Epidermal melanocyte (primary cell): ENCODE data around the gene CDH4.
"Not testable (repeated sequence)": the region's sequence is repeated elsewhere in the genome, so short reads cannot be mapped to it uniquely, and the experiment has no call there.

Source experiments
- DNase-seq: peaks from one replicate; pipeline ENCODE4 v3.0.0; 2011; ENCODE audit warnings: low spot score; ENCODE audit not compliant: insufficient read length

The CDH4 gene

DNA sequence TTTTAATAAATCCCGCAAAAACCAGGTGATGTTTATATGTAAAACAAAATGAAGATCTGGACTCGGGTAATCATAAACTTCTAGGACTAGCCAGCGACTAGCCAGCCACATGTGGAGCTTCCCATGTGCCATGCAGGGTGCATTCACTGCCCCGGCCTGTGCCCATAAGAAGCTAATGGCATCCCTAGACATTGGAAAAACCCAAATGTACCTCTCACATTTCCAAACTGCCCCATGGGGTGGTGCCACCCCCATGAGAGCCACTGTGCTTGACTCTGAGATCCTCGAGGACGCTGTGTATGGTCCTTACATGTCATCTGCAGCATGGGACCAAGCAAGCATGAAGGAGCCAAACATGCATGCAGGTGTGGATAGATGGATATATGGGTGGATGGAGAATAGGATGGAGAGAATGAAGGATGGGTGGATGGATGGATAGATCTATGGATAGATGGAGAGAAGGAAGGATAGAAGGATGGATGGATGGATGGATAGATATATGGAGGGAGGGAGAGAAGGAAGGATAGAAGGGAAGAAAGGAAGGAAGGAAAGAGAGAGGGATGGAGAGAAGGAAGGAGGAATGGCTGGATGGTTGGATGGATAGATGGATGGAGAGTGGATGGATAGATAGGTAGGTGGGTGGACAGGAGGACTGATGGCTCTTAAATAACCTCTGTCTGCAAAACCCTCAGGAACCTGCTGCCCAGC, 203.6 kb downstream of the CDH4 start:
- DNase-seq, result no peak

DNA sequence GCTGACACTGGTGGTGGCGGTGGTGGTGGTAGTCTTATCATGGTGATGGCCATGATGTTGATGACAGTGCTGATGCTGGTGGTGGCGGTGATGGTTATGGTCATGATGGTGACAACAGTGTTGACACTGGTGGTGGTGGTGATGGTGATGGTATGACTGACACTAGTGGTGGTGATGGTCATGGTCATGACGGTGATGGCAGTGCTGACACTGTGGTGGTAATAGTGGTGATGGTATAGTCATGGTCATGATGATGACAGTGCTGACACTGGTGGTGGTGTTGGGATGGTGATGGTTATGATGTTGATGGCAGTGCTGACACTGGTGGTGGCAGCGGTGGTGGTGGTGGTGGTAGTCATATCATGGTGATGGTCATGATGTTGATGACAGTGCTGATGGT, 205.7 kb downstream of the CDH4 start:
- no peak for DNase-seq

DNA sequence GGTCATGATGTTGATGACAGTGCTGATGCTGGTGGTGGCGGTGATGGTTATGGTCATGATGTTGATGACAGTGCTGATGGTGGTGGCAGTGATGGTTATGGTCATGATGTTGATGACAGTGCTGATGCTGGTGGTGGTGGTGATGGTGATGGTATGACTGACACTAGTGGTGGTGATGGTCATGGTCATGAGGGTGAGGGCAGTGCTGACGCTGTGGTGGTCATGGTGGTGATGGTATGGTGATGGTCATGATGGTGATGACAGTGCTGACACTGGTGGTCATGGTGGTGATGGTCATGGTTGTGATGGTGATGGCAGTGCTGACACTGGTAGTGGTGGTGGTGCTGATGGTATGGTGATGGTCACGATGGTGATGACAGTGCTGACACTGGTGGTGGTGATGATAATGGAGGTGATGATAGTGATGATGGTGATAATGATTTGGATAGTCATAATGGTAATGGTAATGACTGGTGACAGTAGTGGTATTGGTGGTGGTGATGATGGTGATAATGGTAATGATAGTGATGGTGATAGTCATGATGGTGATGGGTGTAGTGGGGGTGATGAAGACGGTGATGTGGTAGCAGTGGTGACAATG, 206.2 kb downstream of the CDH4 start:
- DNase-seq, result no peak

DNA sequence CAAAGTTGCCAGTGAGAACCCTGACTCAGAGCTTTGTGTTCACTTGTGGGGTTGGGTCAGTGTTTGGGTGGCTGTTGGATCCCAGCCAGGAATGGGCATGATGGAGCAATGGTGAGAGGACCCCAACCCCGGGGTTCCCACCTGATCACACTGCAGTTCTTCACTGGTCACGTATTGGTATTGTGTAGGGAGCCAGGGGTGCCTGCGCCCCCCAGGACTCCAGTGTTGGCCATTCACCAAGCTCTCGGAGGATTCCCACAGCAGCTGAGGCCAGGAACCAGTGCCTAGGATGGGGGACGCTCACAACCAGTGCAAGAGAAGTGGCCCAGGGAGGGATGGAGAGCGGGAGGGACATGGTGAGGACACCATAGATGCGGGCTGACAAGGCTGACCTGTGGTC, 207.2 kb downstream of the CDH4 start:
- DNase-seq, result no peak

DNA sequence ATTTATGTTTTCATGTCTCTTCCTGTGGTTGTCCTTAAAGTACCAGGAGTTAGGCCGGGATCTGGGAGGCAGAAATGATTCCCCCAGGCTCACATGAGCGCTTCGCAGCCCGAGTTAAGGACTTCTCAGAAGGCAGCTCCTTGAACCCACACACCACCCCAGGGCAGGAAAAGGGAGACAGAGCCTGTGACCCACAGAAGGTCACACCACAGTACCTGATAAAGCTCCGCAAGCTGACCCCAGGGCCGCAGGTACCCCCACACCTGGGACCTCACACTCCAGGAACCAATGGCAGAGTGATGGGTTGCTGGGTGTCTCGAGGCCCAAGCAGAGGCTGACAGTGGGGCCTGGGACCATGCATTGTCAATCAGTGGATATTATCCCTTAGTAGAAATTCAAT, 207.6 kb downstream of the CDH4 start:
- no peak for DNase-seq

DNA sequence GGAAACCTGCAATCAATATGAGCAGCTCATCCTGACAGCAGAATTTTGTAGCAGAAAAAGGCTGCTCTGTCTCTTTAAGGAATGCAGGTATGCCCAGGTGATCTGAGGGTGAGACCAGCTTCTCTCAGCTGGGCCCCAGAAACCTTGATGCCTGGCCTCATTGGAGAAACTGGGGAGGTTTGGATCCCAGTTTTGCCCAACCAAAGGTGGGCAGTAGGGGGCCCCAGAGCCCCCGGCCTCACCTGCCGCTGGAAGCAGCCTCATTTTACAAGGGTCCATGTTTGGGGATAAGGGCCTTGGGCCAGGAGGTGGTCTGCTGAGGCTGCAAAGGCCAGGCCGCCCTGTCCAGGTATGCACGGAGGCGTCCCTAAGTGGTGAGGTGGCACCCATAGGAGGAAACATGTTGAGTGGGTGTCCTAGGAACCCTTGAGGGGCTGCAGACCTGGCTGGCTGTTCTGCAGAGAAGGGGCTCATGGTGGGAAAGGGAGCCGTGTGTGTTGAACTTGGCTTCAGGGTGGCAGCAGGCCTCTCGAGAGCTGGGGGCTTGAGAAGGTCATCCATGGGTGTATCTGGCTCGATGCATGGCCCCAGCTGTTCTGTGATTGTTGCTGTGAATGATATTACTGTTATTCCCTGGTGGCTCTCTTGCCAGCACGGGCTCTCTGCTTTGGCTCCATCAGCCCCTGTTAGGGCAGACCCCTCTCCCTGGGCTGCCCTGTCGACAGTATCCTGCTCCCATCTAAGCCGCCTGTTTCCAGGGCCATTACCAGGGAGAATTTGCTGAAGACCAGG, 208.4 kb downstream of the CDH4 start:
- DNase-seq, result no peak

DNA sequence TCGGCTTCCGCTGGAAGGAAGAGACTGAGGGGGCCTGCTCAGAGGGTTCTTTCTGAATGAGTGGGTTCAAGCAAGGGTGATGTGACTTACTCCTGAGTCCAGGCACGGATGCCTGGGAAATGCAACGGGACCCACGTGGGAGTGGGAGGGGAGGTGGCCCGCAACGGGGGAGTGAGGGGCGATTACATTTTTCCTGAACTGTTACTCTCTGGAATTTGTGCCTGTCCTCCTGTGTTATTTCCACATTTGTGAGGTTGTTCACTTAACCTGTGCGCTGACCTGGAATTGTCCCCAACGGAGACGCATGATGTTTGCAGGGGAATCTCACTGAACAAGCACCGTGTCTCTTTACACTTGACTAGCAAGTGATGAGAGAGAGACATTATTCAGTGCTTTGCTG, 209.4 kb downstream of the CDH4 start:
- DNase-seq, result no peak

DNA sequence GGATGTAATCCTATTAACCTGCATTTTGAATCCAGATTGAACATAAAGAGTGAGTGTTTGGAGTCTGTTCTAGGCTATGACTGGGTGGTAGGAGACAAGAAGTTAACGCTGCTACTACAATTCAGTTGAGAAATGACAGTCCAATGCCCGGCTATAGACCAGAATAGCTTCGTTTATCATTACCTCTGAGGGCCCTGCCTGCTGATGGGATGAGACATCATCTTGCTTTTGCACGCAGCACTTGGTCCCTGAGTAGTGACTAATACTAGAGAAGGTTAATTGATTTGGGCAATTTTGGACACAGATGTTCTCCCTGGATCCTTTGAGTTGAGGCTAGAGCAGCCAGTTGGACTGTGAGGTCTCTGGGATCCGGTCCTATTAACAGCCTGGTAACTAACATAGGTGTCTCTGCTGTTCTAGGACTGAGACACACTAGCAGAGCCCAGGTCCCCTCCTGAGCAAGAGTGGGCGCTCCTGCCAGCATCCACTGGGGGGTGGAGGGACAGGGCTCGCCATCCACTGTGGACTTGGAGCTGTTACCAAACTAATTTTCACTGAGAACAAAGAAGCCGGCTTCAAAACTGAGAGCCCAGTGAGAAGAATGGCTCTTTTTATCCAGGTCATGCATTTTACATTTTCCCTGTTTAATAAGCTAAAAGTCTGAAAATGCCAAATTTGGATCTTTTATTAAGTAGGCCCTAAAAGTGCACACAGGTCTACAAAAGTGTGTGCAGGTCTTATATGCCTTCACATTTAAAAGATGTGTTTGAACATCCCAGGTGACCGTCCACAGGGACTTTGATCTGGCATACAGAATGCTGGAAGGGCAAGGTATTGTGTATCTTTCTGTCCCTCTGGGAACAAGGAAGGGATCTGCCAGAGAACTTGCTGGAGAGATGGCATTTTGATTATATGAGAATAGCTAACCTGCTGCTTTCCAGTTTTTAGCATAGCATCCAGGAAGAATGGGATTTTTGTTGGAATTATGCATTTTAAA, 212.5 kb downstream of the CDH4 start:
- no peak for DNase-seq

DNA sequence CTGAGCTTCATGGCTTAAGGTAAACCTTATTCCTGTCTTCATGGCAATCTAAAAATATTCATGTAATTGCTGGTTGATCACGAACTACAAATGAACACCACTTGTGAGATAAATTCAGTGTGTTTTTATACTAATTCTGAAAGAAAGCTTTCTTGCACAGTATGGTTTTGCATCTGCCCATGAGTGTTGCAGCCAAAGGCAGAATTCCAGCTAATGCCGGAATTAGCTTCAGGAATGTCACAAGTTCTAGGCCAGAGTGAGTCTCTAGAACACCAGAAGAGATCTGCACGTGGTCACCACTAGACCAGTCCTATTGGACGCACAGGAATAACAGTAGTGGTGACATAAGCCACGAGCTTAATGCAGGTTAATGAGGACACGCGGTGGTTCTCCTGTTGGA, 223.7 kb downstream of the CDH4 start:
- no peak for DNase-seq

DNA sequence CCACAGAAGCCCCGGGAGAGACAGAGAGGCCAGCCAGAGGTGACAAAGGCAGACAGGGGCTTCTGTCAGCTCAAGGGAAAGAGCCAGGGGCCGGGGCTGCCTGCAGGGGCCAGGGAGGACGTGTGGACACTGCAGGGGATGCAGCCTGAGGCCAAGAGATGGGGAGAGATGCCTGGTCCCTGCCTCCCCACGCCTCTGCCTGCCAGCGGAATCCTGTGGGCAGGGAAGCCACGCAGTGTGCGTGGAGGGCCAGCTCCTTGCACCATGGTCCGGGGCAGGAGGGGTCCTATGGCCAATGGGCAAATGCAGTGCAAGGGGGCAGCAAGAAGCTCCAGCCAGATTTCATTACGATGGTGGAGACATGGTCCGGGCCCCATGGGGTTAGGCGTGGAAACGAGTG, 224.9 kb downstream of the CDH4 start:
- DNase-seq, result no peak

DNA sequence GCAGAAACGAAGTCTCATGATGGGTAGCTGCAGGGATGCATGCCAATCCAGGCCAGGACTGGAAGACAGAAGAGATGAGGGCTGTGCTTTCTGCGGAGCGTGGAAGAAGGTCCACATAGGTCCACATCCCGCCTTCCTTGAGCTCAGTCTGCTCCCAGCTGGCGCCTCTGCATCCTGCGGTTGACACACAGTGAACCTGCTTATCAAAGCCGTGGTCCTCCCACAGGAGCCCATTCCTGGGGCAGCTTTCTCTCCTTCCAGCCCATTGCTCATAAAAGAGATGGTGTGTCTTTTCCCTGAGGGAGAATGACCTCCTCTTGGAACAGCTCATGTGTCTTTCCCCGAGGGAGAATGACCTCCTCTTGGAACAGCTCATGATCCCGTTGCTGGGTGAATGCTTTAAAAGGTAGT, 225.4 kb downstream of the CDH4 start:
- no peak for DNase-seq

DNA sequence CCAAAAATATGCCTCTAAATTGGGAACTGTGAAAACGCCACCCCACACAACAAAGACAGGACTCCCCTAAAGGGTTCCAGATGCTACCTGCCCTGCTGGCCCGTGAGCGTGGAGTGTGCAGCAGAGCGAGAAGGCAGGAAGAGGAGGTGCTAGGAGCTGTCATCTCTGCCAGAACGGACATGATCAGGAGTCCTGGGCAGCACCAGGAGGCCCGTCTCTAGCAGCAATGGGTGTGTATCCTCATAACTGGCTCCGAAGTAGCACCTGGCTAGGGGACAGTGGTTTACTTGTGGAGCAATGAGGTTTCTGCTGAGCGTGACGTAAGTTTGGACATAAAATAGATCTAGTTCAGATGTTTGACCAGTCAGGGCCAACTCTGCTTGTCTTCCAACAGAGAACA, 226.0 kb downstream of the CDH4 start:
- DNase-seq, result no peak

DNA sequence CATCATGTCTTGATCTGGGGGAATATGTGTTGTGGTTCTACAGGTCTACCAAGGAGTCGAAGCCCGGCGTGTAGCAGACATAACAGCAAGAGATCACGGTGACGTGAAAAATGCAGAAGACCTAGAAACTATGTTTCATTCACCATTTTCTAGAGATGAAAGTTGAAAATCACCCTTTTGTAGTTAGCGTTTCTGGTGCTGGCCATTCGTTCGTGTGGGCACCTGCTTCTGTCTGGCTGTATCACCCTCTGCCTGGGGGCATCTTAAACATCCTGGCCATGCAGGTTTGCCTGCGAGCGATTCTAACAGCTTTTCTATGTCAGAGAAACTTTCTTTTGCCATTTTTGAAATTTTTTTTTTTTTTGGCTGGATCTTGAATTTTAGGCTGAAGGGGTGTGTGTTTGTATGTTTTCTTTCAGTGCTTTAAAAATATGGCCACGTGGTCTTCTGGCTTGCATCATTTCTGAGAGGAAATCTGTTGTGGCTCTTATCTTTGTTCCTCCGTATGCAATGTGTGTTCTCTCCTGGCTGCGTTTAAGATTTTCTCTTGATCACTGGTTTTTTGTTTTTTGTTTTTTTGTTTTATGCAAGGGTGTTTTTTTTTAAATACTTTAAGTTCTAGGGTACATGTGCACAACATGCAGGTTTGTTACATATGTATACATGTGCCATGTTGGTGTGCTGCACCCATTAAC, 226.7 kb downstream of the CDH4 start:
- DNase-seq, result no peak

DNA sequence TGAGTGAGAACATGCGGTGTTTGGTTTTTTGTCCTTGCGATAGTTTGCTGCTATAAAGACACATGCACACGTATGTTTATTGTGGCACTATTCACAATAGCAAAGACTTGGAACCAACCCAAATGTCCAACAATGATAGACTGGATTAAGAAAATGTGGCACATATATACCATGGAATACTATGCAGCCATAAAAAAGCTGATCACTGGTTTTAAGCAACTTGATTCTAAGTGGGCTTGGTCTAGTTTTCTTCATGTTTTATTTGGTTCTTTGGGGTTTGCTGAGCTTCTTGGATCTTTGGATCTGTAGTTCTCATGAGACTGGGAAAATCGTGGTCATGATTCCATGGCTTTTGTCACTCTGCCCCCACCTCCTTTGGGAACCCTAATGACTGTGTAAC, 227.4 kb downstream of the CDH4 start:
- DNase-seq, result not testable (repeated sequence)

DNA sequence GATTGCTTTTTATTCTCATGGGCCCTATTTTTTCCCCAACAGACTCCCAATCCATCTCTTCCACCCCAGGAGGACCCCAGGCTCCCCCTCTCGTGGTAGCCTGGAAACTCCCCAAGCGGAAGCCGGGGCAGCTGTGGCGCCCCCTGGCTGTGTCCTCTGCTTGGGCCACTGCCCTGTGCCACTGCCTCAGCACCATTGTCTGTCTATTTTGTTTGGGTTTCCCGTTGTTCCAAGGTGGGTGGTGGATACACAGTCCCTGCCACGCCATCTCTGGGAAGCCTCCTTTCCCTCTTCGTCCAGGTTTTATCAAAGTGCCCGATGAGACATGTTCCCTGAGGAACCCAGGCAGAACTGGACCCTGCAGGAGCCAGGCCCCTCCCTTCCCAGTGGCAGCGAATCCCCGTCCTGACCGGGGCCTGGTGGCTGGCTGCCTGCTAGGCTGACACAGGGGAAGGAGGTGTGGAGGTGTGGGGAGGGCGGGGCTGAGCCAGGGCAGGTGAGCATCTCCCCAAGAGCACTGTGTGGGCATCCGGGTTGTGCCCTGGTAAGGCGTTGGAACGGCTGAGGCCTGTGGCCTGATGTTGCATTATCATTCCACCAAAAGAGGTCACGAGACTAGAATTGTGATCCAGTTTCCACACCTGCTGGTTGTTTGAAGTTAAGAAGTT, 228.2 kb downstream of the CDH4 start:
- no peak for DNase-seq

DNA sequence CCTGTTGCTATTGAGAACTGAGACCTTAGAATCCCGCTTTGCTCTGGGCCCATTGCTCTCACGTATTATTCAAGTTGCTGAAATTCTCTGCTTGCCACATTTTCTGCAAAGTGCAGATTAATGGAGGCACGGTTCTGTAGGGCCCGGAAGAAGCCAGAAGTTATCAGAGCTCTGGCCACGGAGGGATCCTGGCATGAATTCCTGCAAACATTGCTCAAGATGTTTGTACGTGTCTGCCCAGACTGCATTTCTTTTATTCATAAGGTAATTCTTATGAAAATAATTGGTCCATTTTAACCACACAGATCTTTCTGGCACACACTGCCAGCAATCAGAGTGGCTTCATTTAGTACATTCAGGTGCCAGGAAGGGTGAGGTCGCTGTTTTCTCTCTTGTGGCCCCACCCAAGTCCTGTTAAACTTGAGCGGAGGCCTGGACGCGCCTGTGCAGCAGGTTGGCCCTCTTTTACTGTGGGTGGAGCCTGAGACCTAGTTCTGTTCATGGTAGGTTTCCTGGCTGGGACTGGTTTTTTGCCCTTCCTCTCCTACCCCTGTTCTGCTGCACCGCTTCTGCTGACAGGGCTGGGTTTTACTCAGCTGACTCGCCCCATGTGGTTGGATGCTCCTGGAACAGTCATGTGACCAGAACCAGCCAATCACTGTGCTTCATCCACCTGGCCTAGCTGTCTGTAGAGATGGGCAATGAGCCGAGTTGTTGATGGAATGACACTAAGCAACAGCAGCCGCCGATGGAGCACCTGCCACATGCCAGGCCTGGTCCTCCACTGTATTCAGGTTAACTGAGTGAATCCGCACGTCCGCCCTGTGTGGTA, 230.2 kb downstream of the CDH4 start:
- DNase-seq, result no peak

DNA sequence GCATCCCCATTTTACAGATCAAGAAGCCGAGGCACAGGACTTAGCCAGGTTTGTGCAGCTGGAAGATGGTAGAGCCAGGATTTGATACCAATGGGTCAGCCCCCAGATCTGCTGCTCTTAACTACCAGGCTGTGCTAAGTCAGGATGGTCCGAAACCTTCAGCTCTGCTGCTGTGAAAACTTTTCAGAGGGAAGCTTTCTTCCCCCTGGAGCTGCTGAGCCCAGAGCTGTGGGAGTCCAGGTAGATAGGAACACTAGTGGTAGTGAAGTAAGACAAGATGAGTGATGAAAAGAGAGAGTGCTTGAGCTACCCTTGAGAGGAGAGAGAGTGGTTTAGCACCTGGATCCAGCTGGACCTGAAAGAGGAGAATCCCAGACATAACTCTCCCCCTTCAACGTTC, 230.8 kb downstream of the CDH4 start:
- no peak for DNase-seq

DNA sequence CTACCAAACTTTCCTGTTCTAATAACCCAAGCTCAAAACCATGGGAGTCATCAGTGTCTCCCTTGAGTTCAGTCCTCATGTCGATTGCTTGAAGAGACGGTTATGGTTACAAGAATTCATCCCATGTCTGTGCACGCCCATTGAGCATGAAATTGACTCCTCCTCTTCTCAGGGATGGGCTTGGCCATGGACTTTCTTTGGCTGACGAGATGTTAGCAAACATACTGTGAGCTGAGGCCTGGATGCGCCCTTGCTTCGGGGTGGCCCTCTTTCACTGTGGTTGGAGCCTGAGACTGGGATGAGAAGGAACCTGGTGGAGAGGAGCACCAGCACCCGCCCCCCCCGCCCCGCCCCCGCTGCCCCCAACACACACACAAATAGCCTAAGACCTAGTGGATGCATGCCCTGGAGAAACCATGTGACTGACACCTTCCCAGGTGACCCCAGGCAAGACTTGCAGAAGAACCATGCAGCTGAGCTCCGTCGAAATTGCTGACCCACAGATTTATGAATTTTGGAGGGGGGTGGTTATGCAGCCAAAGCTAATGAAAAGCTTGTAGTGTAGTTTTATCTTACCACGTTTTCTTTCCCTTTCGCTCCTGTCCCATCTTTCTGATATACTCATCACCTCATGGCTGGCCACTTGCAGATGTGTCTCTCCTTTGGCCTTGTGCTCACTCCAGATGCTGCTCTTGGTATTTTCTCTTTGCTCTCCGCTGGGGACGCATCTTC, 231.4 kb downstream of the CDH4 start:
- no peak for DNase-seq

DNA sequence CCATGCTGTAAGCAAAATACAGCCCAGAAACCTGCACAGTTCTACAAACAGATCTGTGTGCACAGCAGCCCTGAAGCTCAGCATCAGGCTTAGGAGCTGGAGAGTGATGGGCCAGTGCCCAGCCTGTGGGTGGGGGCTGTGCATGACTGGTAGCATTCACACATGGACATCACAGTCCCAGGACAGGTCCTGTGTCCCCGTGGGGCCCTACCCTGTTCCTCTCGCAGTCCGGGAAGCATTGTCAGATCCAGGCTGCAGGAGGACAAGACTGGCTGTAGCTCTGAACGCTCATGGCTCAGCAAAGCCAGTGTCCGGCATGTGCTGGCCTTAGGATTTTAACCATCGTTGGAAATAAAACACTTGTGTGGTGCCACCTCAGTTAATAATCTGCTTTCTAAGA, 234.1 kb downstream of the CDH4 start:
- no peak for DNase-seq
